ENCODE results near the gene S100A11.

S100A11 gene

GRCh38 chr1:151993084-151993733 is 43.6 kb downstream of the S100A11 start:
- no peak for DNase-seq (ENCODE audit: low read depth)
- in situ Hi-C loops (cut with HindIII; ENCODE audit: low sequenced_read_pairs), result no loop called here
- no peak for TF ChIP-seq CTCF (IDR thresholded peaks at IDR 0.05; ENCODE audit: low read depth, low read length, missing control alignments)
- H3K4me3 ChIP-seq (ENCODE audit: low read depth, low read length), result peak overlapping the region; percentile 96

GRCh38 chr1:151992303-151993083 is 44.3 kb downstream of the S100A11 start:
- no peak for TF ChIP-seq CTCF (IDR thresholded peaks at IDR 0.05; ENCODE audit: low read depth, low read length, missing control alignments)
- peak; percentile 76 for DNase-seq (ENCODE audit: low read depth)
- in situ Hi-C loops (cut with HindIII; ENCODE audit: low sequenced_read_pairs), result no loop called here
- peak overlapping the region; percentile 96 for H3K4me3 ChIP-seq (ENCODE audit: low read depth, low read length)

- in situ Hi-C loops (cut with HindIII; ENCODE audit: low sequenced_read_pairs), result no loop called here
- peak overlapping the region; percentile 96 for H3K4me3 ChIP-seq (ENCODE audit: low read depth, low read length)
- no peak for DNase-seq (ENCODE audit: low read depth)
- TF ChIP-seq CTCF (IDR thresholded peaks at IDR 0.05; ENCODE audit: low read depth, low read length, missing control alignments), result no peak
Measured at GRCh38 chr1:151991663-151992302, 45.0 kb downstream of the S100A11 start.

DNA sequence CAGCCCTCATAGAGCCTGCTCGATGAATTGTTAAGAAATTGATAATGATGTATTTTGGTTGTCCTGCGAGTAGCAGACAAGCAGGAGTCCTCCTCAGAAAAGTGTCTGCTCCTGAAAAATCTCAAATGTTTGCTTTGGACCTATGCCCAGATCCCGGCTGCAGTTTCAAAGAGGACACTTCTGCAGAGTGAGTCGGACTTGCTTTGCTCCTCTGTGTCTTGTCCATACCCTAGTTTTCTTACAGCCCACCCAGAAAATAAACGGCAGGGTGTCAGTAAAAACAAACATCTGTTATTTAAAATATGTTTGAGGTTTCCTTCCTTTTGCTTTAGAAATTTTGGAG is 46.0 kb downstream of the S100A11 start:
- in situ Hi-C loops (cut with HindIII; ENCODE audit: low sequenced_read_pairs), result no loop called here
- H3K4me3 ChIP-seq (ENCODE audit: low read depth, low read length), result peak overlapping the region; percentile 96
- DNase-seq (ENCODE audit: low read depth), result no peak
- TF ChIP-seq CTCF (IDR thresholded peaks at IDR 0.05; ENCODE audit: low read depth, low read length, missing control alignments), result no peak

GRCh38 chr1:151990058-151990855 is 46.5 kb downstream of the S100A11 start:
- in situ Hi-C loops (cut with HindIII; ENCODE audit: low sequenced_read_pairs), result no loop called here
- DNase-seq (ENCODE audit: low read depth), result no peak
- no peak for TF ChIP-seq CTCF (IDR thresholded peaks at IDR 0.05; ENCODE audit: low read depth, low read length, missing control alignments)
- peak overlapping the region; percentile 96 for H3K4me3 ChIP-seq (ENCODE audit: low read depth, low read length)

DNA sequence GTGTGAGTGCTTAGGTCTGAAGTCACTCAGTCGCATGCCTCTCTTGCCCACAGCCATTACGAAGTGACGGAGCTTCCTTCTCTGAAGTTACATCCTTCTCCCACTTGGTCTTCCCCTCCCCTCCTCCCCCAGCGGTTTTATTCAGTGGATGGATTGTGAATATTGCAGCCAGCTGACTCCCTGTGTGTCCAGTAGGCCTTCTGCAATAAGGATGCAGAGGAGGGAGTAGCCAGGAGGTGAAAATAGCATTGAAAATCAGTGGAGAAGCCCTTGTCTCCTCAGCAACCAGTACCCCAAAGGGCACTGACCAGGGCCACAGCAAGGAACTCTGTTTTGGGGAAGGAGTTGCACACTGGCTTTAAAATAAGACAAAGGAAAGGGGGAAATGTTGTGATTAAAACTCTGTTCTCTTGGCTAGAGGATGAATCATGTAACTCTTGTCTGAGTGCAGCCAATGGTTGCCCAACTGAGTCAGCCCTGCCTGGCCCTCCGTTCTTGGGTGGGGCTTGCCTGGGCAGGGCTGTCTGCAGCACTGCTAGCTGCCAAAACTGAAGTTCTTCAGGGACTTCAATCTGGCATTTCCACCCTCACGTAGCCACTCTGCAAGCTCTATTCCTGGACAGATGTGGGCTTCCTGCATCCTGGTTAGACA is 47.5 kb downstream of the S100A11 start:
- DNase-seq (ENCODE audit: low read depth), result no peak
- TF ChIP-seq CTCF (IDR thresholded peaks at IDR 0.05; ENCODE audit: low read depth, low read length, missing control alignments), result no peak
- in situ Hi-C loops (cut with HindIII; ENCODE audit: low sequenced_read_pairs), result no loop called here
- no peak overlapping the region for H3K4me3 ChIP-seq (ENCODE audit: low read depth, low read length)

Measured in astrocyte of the cerebellum (primary cell).